Measurements from ENCODE around the gene PHF13.
A peak's percentile ranks its signal among the peaks of the same experiment; 100 is the strongest.

PHF13 gene

DNA sequence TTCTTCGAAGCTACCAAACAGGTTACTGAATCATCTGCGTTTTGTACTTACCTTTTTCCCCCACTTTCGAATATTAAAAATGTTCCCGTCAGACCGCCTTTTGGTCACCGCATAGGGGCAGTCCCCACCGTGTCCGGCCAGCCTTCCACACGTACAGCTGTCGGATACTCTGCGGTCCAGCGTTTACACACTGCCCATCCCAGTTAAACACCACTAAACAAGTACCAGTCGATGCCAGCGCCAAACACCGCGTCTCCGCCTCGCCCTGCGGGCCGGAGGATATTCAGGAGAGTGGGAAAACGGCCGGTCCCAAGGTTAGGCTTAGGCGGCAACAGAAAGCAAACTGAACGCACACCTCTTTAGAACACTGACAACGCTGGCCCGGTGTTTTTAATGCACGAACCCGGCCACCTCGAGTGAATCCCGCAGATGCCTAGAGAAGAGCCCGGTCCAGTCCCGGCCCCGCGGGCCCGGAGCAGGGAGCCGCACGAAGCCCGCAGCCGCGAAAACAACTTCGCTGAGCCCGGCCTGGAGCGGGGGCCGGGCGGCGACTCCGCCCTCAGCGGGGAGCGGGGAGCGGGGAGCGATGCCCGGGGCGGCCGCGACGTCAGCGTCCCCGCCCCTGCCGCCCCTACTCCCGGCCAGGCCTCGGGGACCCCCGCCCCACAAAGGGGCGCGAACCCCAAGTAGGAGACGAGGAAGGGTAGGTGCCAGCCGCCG is 730 bp upstream of the PHF13 start:
- Histone ChIP-seq H3K36me3 (ENCODE audit: insufficient read depth, low read length) (peaks cover 14% of the 10 kb centered on the region; the same call in 1 of the 2 replicates), H2AFZ (ENCODE audit: low read length) (no peak overlapping the region), H3K4me1 (ENCODE audit: insufficient read depth, low read length, severe bottlenecking) (peaks cover 33% of the 10 kb centered on the region), H3K27me3 (ENCODE audit: insufficient read depth, low read length) (no peaks in the 10 kb centered on the region), H3K9me3 (ENCODE audit: low read length) (no peaks in the 10 kb centered on the region), H3F3A (ENCODE audit: insufficient read depth, low read length) (peaks cover 5% of the 10 kb centered on the region; the same call in 1 of the 2 replicates), H3K4me2 (ENCODE audit: low read length) (peak overlapping the region; percentile 99), H4K20me1 (ENCODE audit: insufficient read depth, low read length) (no peaks in the 10 kb centered on the region), H3K79me2 (ENCODE audit: insufficient read depth, low read length) (peaks cover 20% of the 10 kb centered on the region), H3K9ac (ENCODE audit: low read length) (peak overlapping the region; percentile 76), H3K9me2 (ENCODE audit: low read depth, low read length) (no peaks in the 10 kb centered on the region), H3K4me3 (ENCODE audit: low read depth, low read length, poor library complexity, severe bottlenecking) (peak overlapping the region; percentile 99), H3K27ac (ENCODE audit: low read depth, low read length, poor library complexity, severe bottlenecking) (peak overlapping the region; percentile 40)
- TF ChIP-seq, protein P1, sequence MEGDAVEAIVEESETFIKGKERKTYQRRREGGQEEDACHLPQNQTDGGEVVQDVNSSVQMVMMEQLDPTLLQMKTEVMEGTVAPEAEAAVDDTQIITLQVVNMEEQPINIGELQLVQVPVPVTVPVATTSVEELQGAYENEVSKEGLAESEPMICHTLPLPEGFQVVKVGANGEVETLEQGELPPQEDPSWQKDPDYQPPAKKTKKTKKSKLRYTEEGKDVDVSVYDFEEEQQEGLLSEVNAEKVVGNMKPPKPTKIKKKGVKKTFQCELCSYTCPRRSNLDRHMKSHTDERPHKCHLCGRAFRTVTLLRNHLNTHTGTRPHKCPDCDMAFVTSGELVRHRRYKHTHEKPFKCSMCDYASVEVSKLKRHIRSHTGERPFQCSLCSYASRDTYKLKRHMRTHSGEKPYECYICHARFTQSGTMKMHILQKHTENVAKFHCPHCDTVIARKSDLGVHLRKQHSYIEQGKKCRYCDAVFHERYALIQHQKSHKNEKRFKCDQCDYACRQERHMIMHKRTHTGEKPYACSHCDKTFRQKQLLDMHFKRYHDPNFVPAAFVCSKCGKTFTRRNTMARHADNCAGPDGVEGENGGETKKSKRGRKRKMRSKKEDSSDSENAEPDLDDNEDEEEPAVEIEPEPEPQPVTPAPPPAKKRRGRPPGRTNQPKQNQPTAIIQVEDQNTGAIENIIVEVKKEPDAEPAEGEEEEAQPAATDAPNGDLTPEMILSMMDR (IDR thresholded peaks at IDR 0.05; ENCODE audit: low read length) = peak; percentile 7; the same call in 1 of the 2 replicates
- TF ChIP-seq EZH2 (IDR thresholded peaks at IDR 0.05; ENCODE audit: borderline replicate concordance, low read length) = no peak

DNA sequence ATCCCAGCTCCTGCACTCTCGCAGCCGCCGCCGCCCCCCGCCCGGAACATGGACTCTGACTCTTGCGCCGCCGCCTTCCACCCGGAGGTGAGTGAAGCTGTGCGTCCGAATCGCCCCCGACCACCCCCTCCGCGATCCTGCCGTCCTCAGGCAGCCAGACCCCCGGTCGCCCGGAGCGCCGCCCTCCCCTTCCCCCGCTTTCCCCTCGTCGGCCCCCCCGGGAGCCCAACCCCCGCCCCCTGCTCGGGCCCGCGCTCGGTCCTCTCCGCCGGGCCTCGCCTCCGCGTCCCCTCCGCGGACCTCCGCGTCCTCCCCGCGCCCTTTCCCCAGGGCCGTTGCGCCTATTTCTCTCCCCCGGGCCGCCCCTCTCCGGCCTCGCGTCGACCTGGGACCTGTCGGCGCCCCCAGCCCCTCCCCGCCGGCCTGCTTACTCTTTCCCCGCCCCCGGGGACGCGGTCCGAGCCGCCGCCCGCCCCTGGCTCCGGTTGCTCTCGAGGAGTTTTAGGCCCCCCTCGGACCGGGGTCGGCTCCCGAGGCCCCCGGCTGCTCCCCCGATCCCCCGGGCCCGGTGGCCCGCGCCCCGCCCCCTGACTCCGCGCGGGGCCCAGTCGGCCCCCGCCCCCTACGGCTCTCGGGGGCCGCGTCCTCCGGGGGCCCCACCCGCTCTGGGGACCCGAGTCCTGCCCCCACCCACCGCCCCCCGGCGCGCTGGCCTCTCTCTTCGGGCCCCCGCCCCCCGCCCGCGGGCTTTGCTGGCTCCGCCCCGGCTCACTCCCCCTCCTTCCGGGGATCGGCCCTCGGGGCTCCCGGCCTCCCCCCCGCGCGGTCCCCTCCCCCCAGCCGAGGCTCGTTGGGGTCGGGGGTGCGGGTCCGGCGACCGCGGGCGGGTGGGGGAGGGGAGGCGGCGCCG is 743 bp downstream of the PHF13 start:
- H4K20me1 ChIP-seq (ENCODE audit: insufficient read depth, low read length) = no peaks in the 10 kb centered on the region
- H3K9ac ChIP-seq (ENCODE audit: low read length) = peak overlapping the region; percentile 99
- peaks cover 5% of the 10 kb centered on the region; the same call in 1 of the 2 replicates for H3F3A ChIP-seq (ENCODE audit: insufficient read depth, low read length)
- peak overlapping the region; percentile 99 for H3K4me3 ChIP-seq (ENCODE audit: low read depth, low read length, poor library complexity, severe bottlenecking)
- H3K9me3 ChIP-seq (ENCODE audit: low read length) = no peaks in the 10 kb centered on the region
- no peak for TF ChIP-seq EZH2 (IDR thresholded peaks at IDR 0.05; ENCODE audit: borderline replicate concordance, low read length)
- TF ChIP-seq, protein P1 (IDR thresholded peaks at IDR 0.05; ENCODE audit: low read length) = no peak
- H3K27ac ChIP-seq (ENCODE audit: low read depth, low read length, poor library complexity, severe bottlenecking) = peak overlapping the region; percentile 36
- no peak overlapping the region for H2AFZ ChIP-seq (ENCODE audit: low read length)
- peak overlapping the region; percentile 84 for H3K4me2 ChIP-seq (ENCODE audit: low read length)
- no peaks in the 10 kb centered on the region for H3K27me3 ChIP-seq (ENCODE audit: insufficient read depth, low read length)
- peaks cover 31% of the 10 kb centered on the region for H3K4me1 ChIP-seq (ENCODE audit: insufficient read depth, low read length, severe bottlenecking)
- peaks cover 27% of the 10 kb centered on the region; the same call in 1 of the 2 replicates for H3K36me3 ChIP-seq (ENCODE audit: insufficient read depth, low read length)
- peaks cover 20% of the 10 kb centered on the region for H3K79me2 ChIP-seq (ENCODE audit: insufficient read depth, low read length)
- H3K9me2 ChIP-seq (ENCODE audit: low read depth, low read length) = no peaks in the 10 kb centered on the region

DNA sequence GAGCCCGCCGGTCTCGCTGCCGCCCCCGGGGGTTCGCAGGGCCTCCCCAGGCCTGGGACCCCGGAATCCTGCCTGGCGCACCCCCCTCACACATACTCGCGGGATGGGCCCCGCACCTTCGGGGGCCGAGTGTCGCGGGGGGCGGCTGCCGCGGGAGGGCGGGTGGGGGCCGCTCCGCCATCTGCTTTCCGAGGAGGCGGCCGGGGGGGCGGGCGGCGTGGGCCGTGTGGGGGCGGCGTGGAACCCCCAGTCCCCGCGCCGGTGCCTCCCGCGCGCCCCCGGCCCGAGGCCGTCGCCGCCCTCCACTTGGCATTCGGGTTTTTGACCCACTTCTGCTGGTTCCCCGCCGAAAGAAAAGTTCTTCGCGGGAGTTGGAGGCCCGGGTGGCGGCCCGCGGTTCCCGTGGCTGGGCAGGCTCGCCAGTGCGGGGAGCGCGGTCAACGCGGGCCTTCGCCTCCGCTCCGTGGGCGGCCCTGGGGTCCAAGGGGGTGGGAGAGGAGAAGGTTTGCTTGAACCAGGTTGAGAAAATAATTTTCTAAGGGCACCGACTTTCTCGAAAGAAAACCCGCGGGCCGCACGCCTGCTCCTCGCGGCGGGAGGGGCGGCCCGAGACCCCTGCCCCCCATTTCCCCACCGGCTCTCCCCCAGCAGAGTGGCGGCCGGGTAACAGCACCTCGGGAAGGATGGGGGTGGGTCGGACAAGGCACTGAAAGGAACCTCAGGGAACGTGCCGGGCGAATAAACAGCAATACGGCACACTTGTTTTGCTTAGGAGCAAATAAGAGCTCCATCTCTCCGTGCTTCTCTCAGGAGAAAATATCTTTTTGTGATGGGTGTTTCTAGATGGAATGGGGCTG is 1.6 kb downstream of the PHF13 start:
- Histone ChIP-seq H3K4me1 (ENCODE audit: insufficient read depth, low read length, severe bottlenecking) (peaks cover 22% of the 10 kb centered on the region), H3K4me3 (ENCODE audit: low read depth, low read length, poor library complexity, severe bottlenecking) (peak overlapping the region; percentile 99), H2AFZ (ENCODE audit: low read length) (no peak overlapping the region), H3K27me3 (ENCODE audit: insufficient read depth, low read length) (no peaks in the 10 kb centered on the region), H3K79me2 (ENCODE audit: insufficient read depth, low read length) (peaks cover 20% of the 10 kb centered on the region), H3K9me3 (ENCODE audit: low read length) (no peaks in the 10 kb centered on the region), H3K9ac (ENCODE audit: low read length) (peak overlapping the region; percentile 73), H3K36me3 (ENCODE audit: insufficient read depth, low read length) (peaks cover 36% of the 10 kb centered on the region), H3F3A (ENCODE audit: insufficient read depth, low read length) (peaks cover 5% of the 10 kb centered on the region; the same call in 1 of the 2 replicates), H3K4me2 (ENCODE audit: low read length) (peak overlapping the region; percentile 84), H3K27ac (ENCODE audit: low read depth, low read length, poor library complexity, severe bottlenecking) (peak overlapping the region; percentile 70), H3K9me2 (ENCODE audit: low read depth, low read length) (no peaks in the 10 kb centered on the region), H4K20me1 (ENCODE audit: insufficient read depth, low read length) (no peaks in the 10 kb centered on the region)
- TF ChIP-seq EZH2 (IDR thresholded peaks at IDR 0.05; ENCODE audit: borderline replicate concordance, low read length) = no peak
- TF ChIP-seq, protein P1 (IDR thresholded peaks at IDR 0.05; ENCODE audit: low read length) = no peak

Data from OCI-LY1 (cell line).